HG02571 (cell line): ENCODE results near the gene U2AF1L4.
"Not testable (repeated sequence)": the region's sequence is repeated elsewhere in the genome, so short reads cannot be mapped to it uniquely, and the experiment has no call there.

Experiments
- ATAC-seq: cut with Tn5 transposase; IDR thresholded peaks from one replicate; pipeline ENCODE4 v1.9.1; 2021; ENCODE audit warnings: mild to moderate bottlenecking, moderate library complexity; ENCODE audit not compliant: unreplicated experiment

U2AF1L4 gene

GRCh38 chr19:35727956-35728706, 17.1 kb downstream of the U2AF1L4 start:
- ATAC-seq: no peak

GRCh38 chr19:35727053-35727955, 17.9 kb downstream of the U2AF1L4 start:
- ATAC-seq: no peak

GRCh38 chr19:35725216-35725861, 19.9 kb downstream of the U2AF1L4 start:
- ATAC-seq: no peak

GRCh38 chr19:35724560-35724959, 20.7 kb downstream of the U2AF1L4 start:
- no peak for ATAC-seq

GRCh38 chr19:35724132-35724531, 21.1 kb downstream of the U2AF1L4 start:
- not testable (repeated sequence) for ATAC-seq

- no peak for ATAC-seq
These were observed 21.5 kb downstream of the U2AF1L4 start for GRCh38 chr19:35723671-35724070.

- ATAC-seq: no peak
These were observed 22.3 kb downstream of the U2AF1L4 start for GRCh38 chr19:35722897-35723296.

- no peak for ATAC-seq
These were observed 22.8 kb downstream of the U2AF1L4 start for GRCh38 chr19:35722461-35722860.

- no peak for ATAC-seq
These were observed 23.8 kb downstream of the U2AF1L4 start for GRCh38 chr19:35721374-35721773.

- ATAC-seq: no peak
These were observed 24.6 kb downstream of the U2AF1L4 start for GRCh38 chr19:35720648-35721047.

GRCh38 chr19:35720163-35720524, 25.1 kb downstream of the U2AF1L4 start:
- no peak for ATAC-seq

GRCh38 chr19:35719402-35720162, 25.6 kb downstream of the U2AF1L4 start:
- ATAC-seq: no peak

GRCh38 chr19:35718345-35719041, 26.7 kb downstream of the U2AF1L4 start:
- no peak for ATAC-seq

GRCh38 chr19:35717665-35718344, 27.4 kb downstream of the U2AF1L4 start, which contains the start of gene KMT2B:
TSS of gene KMT2B (plus strand) at chr19:35718003. CDS start at chr19:35718019, 16 bp downstream.
- ATAC-seq: no peak

GRCh38 chr19:35716801-35717664, 28.2 kb downstream of the U2AF1L4 start:
- ATAC-seq: peak; percentile 53

- no peak for ATAC-seq
These were observed 29.0 kb downstream of the U2AF1L4 start for GRCh38 chr19:35715981-35716800.

- no peak for ATAC-seq
These were observed 29.8 kb downstream of the U2AF1L4 start for GRCh38 chr19:35715355-35715809.
